PFSK-1 (cell line): Measurements from ENCODE around the gene BTBD16.

Experiments used
- FOXP2 ChIP-seq: optimal IDR thresholded peaks from 2 replicates; pipeline ENCODE3; 2011; ENCODE audit warnings: borderline replicate concordance, control low read depth, inconsistent platforms; ENCODE audit not compliant: insufficient read depth; ENCODE audit errors: extremely low read length, extremely low read depth
- POLR2AphosphoS5 ChIP-seq: IDR thresholded peaks from 2 replicates; pipeline ENCODE4 v1.6.1; 2012; ENCODE audit warnings: low read depth, mild to moderate bottlenecking, control low read depth, low read length, moderate library complexity
- SIN3A ChIP-seq: IDR thresholded peaks from 2 replicates; pipeline ENCODE4 v1.6.1; 2012; ENCODE audit warnings: mild to moderate bottlenecking, low read length, moderate library complexity, borderline replicate concordance; ENCODE audit not compliant: insufficient read depth
- TAF1 ChIP-seq: IDR thresholded peaks from 2 replicates; pipeline ENCODE4 v1.6.1; 2012; ENCODE audit warnings: low read length, control low read depth, borderline replicate concordance; ENCODE audit not compliant: insufficient read depth
- TF ChIP-seq, protein P1 (sequence below), 2 experiments: IDR thresholded peaks; 2 replicates each; pipeline versions ENCODE4 v1.6.1 to v1.8.0; 2011 to 2012; ENCODE audit warnings: low read depth in 2 of 2, low read length in 2 of 2, control low read depth in 1 of 2, inconsistent platforms in 1 of 2, mild to moderate bottlenecking in 1 of 2, moderate library complexity in 1 of 2; ENCODE audit not compliant: insufficient read depth in 1 of 2

Gene BTBD16

DNA sequence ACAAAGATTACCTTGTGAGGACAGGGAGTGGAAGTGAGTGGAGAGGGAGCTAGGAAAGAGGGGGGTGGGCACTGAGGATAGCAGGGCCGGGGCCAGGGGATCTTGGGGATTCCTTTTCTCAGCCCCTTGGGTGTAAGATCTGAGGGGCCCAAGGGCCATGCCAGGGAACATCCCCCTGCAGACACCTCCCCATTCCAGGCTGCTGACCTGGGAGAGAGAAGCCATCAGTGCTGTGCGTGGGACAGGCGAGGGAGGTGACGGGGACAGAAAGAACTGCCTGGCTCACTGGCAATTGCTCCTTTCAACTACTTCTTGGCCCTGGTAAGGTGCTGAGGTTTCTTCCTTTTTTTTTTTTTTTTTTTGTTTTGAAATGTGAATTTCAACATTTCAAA, 12.0 kb upstream of the BTBD16 start:
- TF ChIP-seq, protein P1, sequence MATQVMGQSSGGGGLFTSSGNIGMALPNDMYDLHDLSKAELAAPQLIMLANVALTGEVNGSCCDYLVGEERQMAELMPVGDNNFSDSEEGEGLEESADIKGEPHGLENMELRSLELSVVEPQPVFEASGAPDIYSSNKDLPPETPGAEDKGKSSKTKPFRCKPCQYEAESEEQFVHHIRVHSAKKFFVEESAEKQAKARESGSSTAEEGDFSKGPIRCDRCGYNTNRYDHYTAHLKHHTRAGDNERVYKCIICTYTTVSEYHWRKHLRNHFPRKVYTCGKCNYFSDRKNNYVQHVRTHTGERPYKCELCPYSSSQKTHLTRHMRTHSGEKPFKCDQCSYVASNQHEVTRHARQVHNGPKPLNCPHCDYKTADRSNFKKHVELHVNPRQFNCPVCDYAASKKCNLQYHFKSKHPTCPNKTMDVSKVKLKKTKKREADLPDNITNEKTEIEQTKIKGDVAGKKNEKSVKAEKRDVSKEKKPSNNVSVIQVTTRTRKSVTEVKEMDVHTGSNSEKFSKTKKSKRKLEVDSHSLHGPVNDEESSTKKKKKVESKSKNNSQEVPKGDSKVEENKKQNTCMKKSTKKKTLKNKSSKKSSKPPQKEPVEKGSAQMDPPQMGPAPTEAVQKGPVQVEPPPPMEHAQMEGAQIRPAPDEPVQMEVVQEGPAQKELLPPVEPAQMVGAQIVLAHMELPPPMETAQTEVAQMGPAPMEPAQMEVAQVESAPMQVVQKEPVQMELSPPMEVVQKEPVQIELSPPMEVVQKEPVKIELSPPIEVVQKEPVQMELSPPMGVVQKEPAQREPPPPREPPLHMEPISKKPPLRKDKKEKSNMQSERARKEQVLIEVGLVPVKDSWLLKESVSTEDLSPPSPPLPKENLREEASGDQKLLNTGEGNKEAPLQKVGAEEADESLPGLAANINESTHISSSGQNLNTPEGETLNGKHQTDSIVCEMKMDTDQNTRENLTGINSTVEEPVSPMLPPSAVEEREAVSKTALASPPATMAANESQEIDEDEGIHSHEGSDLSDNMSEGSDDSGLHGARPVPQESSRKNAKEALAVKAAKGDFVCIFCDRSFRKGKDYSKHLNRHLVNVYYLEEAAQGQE (IDR thresholded peaks at IDR 0.05; ENCODE audit: insufficient read depth in 1 of 2, low read depth in 2 of 2, low read length in 2 of 2) = no peak
- TF ChIP-seq TAF1 = no peak
- no peak for TF ChIP-seq SIN3A
- no peak for TF ChIP-seq POLR2AphosphoS5
- TF ChIP-seq FOXP2 = no peak

- TF ChIP-seq FOXP2 = no peak
Observed at GRCh38 chr10:122261584-122261983, 9.5 kb upstream of the BTBD16 start.

DNA sequence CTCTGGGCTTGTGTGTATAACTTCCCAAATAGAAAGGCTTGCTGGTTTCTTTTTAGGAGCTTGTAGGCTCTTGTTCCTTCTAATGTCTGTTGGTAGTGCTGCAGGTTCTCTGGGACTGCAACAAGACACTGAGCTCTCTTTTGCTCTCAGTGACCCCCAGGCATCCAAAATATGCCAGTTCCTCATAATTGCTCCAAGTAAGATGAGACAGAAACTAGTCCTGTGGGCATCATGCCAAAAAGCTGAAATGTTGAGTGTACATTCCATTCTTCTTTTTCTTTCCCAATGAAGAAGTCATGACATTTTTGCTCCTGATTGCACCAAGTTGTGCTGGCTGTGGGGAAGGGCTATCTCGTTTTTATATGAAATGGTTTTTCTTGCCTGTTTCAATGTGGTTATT, 7.1 kb upstream of the BTBD16 start:
- no peak for TF ChIP-seq FOXP2
- TF ChIP-seq, protein P1 (IDR thresholded peaks at IDR 0.05; ENCODE audit: insufficient read depth in 1 of 2, low read depth in 2 of 2, low read length in 2 of 2) = no peak
- no peak for TF ChIP-seq TAF1
- TF ChIP-seq POLR2AphosphoS5 = no peak
- TF ChIP-seq SIN3A = no peak

GRCh38 chr10:122264436-122264835, 6.7 kb upstream of the BTBD16 start:
- TF ChIP-seq SIN3A = no peak
- TF ChIP-seq FOXP2 = no peak
- no peak for TF ChIP-seq POLR2AphosphoS5
- TF ChIP-seq TAF1 = no peak
- TF ChIP-seq, protein P1 (IDR thresholded peaks at IDR 0.05; ENCODE audit: insufficient read depth in 1 of 2, low read depth in 2 of 2, low read length in 2 of 2) = no peak

- TF ChIP-seq FOXP2 = no peak
- TF ChIP-seq SIN3A = no peak
Observed at GRCh38 chr10:122264931-122265330, 6.2 kb upstream of the BTBD16 start.

DNA sequence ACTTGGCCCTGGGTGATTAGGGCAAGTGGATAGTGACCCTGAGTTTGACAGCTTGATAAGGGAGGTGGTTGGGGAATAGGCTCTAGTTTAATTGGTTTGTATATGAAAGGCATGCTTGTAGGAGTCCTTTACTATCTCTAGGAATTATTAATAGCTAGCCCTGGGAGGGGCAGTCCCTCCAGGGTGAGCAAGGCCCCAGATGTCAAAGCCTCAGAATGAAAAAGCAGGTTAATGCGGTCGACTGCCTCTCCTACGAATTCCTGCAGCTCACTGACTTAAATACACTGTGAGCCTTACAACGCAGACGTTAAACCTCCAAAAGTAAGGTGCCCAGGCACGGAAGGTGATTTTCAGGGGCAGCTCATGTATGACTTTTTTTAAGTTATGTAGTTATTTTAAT, 5.2 kb upstream of the BTBD16 start:
- no peak for TF ChIP-seq SIN3A
- no peak for TF ChIP-seq FOXP2

- TF ChIP-seq FOXP2 (no peak), TAF1 (no peak), SIN3A (no peak), POLR2AphosphoS5 (no peak)
- TF ChIP-seq, protein P1 (IDR thresholded peaks at IDR 0.05; ENCODE audit: insufficient read depth in 1 of 2, low read depth in 2 of 2, low read length in 2 of 2) = no peak
Observed at GRCh38 chr10:122267849-122268737, 3.0 kb upstream of the BTBD16 start.
